COLO668 (cell line): ENCODE data around the gene RSPH9.

ENCODE experiments used
- DNase-seq: peaks from one replicate; lab custom pipeline; 2025; ENCODE audit not compliant: unreplicated experiment; lab: John Stamatoyannopoulos, UW

Gene RSPH9

DNA sequence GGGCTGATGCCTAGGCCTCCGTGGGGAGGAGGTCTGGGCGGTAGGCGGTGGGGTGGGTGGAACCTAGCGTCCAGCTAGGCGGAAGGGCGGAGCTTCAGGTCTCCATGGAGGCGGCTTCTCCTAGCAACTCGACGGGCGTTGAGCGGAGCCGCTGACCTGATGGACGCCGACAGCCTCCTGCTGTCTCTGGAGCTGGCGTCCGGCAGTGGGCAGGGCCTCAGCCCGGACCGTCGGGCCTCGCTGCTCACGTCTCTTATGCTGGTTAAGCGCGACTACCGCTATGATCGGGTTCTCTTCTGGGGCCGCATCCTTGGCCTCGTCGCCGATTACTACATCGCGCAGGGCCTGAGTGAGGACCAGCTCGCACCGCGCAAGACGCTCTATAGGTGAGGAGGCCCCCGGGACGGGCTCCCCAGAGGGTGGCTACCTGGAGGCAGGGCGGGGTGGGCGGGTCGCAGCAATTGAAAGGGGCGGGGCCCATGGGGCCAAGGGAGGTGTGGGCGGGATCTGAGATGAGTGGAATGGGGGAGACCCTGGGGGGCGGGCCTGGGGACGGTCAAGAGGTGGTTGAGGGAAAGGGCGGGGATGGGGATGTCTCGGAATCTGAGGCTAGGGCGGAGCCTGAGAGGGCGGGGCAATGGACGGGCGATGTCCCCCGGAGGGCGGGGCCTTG lies at the start of gene RSPH9:
RSPH9 (plus strand) TSS at position 97 of the 673 bp plus-strand sequence; CDS start at position 160, 63 bp downstream.
- peak; percentile 21 for DNase-seq

DNA sequence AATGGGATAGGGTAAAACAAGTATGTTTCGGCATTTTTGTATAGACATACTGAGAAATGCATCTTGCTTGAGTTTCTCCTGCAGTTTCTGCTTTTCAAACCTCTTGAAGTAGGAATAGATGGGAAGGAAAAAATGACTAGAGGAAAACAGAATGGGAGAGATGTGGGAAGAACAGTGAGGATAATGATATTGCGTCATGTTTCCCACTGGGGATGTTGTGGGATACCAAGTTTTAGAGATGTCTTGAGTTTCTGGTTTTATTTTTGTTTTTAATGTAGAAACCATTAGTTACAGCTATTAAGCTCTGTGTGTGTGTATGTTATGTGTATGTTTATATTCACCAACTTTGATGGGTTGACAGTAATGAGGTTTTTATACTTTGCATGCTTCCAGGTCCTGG lies 44.2 kb upstream of the RSPH9 start:
- DNase-seq, result no peak

DNA sequence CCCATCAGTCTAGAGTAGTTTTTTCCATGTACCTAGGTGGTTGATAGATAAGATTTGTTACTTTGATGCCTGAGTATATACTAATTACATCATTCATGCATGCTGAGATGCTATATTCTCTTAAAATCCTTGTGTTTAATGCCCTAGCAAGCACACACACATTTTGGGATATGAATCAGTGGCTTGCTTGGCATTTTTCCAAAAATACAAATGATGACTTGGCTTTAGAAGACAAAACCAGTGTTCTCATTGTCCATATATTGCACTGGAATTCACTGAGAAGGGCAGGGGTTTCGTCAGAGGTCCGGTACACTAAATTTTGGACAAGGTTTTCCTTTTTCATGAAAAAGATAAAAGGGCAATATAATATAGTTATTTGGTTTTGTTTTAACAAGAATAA lies 40.7 kb upstream of the RSPH9 start:
- DNase-seq, result no peak

DNA sequence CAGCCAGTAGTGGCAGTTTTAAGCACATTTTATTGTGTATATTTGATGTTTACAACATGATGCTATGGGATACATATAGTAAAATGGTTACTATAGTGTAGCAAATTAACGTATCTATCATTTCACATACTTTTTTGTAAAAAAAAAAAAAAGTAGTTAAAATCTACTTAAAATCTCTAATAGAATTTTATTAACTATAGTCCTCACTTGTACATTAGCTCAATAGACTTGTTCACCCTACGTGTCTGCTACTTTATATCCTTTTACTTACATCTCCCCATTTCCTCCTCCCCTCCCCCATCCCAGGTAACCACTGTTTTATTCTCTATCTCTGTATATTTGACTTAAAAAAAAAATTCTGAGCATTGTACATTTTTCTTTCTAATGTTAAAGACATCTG lies 38.8 kb upstream of the RSPH9 start:
- no peak for DNase-seq

GRCh38 chr6:43608310-43608763 lies 36.5 kb upstream of the RSPH9 start:
- DNase-seq, result peak; percentile 47

DNA sequence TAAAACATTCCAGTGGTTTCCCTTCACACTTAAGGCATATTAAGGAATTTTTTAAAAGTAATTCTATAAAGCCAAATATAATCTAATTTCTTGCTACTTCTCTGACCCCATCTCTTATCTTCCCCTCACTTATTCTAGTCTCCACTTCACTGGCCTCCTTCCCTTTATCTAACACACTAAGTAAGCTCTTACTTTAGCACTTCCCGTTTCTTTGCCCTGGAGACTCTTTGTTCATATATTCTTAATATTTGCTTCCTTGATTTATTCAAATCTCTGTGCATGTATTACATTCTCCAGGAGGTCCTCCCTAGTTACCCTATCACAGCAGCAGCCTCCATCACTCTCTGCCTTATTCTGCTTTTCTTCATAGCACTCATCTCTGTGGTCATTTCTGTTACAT lies 36.0 kb upstream of the RSPH9 start:
- no peak for DNase-seq

- DNase-seq, result no peak
These were observed 35.4 kb upstream of the RSPH9 start for GRCh38 chr6:43609402-43609801.

DNA sequence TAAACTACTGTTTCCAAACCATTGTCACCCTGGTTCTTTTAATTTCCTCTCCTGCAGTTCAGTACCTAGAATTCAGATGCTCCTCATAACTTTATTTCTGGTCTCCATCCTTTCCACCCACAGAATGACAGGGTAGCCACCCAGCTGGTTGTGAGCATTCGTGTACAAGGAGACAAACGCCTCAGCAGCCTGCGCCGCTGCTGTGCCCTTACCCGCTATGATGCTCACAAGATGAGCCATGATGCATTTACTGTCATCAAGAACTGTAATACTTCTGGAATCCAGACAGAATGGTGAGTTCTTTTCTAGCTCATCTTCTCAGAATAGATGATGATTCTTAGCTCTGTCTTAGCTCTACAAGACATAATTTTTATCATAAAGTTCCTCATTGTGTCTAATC lies 34.4 kb upstream of the RSPH9 start:
- DNase-seq, result no peak

GRCh38 chr6:43613721-43614395 lies 31.0 kb upstream of the RSPH9 start:
- DNase-seq, result no peak

- DNase-seq, result no peak
These were observed 30.5 kb upstream of the RSPH9 start for GRCh38 chr6:43614396-43614730.

DNA sequence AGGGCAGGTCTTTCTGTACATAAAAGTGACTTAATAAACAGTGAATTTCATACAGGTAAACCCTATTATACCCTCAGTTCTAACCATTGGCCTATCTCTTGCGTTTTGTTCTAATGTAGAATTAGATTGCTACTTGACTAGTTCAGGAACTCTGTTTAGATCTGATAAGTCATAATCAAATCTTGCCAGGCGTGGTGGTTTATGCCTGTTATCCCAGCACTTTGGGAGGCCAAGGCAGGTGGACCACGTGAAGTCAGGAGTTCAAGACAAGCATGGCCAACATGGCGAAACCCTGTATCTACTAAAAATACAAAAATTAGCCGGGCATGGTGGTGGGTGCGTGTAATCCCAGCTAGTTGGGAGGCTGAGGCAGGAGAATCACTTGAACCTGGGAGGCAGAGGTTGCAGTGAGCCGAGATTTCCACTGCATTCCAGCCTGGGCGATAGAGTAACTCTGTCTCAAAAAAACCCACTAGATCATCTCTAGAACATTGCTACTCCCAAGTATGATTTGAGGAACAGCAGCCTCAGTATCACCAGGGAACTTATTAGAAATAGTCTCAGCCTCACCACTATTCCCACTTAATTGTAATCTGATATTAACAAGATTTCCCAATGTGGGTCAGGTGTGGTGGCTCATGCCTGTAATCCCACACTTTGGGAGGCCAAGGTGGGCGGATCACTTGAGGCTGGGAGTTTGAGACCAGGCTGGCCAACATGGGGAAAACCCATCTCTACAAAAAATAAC lies 27.9 kb upstream of the RSPH9 start:
- no peak for DNase-seq

- DNase-seq, result no peak
These were observed 23.6 kb upstream of the RSPH9 start for GRCh38 chr6:43621078-43621835.

- no peak for DNase-seq
These were observed 23.0 kb upstream of the RSPH9 start for GRCh38 chr6:43621836-43622180.

DNA sequence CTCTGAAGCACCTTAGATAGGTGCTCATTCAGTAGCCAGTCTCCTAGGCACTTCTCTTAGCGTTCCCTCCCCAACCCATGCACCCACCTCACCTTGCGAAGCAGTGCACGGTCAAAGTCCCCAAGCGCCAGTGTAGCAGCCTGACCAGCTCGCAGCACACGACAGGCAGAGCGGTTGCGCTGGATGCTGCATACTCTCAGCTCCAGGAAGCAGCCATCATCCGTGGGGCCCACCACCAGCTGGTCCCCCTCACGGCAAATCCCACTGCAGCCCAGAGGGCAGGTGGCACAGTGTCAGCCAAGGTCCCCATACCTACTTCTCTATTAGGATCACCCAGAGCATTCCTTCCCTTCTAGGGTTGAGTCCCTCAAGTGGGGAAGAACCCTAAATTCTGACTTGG lies 22.3 kb upstream of the RSPH9 start:
- DNase-seq, result no peak

GRCh38 chr6:43623880-43624785 lies 20.7 kb upstream of the RSPH9 start:
- DNase-seq, result no peak

DNA sequence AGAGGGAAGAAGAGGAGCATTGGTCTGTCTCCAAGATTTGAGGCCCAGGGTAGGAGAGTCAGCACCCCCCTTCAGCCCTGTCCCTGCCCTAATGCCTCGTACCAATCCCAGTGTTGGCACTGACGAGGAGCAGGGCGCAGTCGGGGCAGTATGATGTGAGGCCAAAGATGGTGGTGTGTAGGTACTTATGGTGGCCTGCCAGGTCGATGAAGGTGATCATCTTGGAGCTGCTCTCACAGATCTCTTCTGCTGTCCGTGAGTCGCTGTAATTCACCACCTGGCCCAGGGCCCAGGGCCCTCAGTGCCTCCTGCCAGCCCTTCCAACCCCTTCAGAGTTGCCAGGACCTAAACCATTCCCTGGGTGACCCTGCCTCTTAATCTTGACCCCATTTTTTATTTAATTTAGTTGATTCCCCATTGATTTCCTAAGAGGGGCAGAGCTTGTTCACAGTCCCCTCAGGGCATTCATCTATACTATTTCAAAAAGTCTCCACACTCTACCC lies 20.0 kb upstream of the RSPH9 start:
- no peak for DNase-seq

GRCh38 chr6:43625393-43625992 lies 19.3 kb upstream of the RSPH9 start:
- no peak for DNase-seq

DNA sequence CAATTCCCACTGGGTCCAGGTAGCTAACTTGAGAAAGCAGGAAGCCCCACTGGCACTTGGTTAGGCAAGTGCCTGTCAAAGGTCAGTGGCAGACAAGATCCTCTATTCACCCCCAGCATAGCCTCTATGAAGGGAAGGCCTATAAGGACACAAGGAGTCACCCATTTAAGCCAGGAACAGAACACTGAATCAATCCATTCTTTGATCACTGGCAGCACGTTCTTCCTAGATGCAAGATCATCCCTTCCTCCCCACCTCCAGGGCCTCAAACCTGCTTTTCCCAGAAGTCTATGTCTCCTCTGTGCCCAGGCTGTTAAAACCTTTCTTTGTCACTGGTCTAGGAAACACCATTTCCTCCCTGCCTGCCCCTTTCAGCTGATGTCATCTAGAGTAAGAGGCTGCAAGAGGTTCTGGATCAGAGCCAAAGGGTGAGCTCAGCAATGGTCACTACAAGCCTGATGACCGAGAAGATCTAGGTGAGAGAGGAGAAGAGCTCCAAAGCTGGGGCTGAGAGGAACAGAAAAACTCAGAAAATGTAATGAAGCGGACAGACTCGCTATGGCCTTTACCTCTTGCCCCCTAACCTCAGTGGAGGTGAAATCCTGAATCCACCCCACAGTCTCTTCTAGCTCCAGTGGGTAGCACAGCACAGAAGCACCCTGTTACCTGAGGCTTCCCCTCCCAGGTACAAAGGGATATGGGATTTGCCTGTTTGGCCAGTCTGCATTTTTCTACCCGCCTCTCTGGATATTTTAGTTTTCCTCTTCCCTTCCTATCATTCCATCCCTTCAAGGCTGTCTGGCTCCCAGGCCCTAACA lies 17.6 kb upstream of the RSPH9 start:
- peak; percentile 77 for DNase-seq
